Endothelial cell of umbilical vein (primary cell): ENCODE measurements around the gene TRMT44. TPM values are rescaled to one million over a fixed set of nuclear protein-coding genes. Genes with fewer than 3 reads are reported as not detected.

Source experiments
- BruUV-seq: library from RNA; stranded (reverse); fragments of 400-500 nt; replicated peaks from 2 replicates; lab custom pipeline; 2021; lab: Mats Ljungman, UMichigan
- CTCF ChIA-PET: fragments of 300-600, 350-600 bp; sonication (Branson Sonifier 250); formaldehyde crosslinking; loops from one replicate; lab custom pipeline; 2021; ENCODE audit warnings: antibody characterized with exemption, inconsistent platforms; lab: Charles Lee
- POLR2A ChIA-PET: fragments of 300-600, 350-600 bp; sonication (Branson Sonifier 250); formaldehyde crosslinking; loops from one replicate; lab custom pipeline; 2021; ENCODE audit warnings: antibody characterized with exemption, inconsistent platforms; lab: Charles Lee
- DNase-seq: peaks from one replicate; pipeline ENCODE4 v3.0.0-alpha.2; 2011; ENCODE audit warnings: low read depth, low spot score
- FAIRE-seq: peaks from 2 replicates; lab custom pipeline; 2011; peaks lifted over from hg19 to GRCh38; lab: Jason Lieb, UNC
- H2AFZ ChIP-seq: 2 replicates; pipeline ENCODE4 v1.6.0; 2012; ENCODE audit warnings: low read depth, low read length, control low read depth, inconsistent platforms
- H3K27ac ChIP-seq: 2 replicates; pipeline ENCODE4 v1.5.1; 2011; ENCODE audit warnings: low read depth, mild to moderate bottlenecking, control low read depth, low read length, moderate library complexity; ENCODE audit not compliant: insufficient read depth
- H3K27me3 ChIP-seq, 2 experiments: 2 replicates each; pipeline versions ENCODE4 v1.6.0 to v1.6.1; 2011; ENCODE audit warnings: low read length in 2 of 2, mixed read lengths in 1 of 2; ENCODE audit not compliant: control insufficient read depth in 2 of 2, insufficient read depth in 2 of 2
- H3K36me3 ChIP-seq, 2 experiments: 2 replicates in 1 of 2; 3 replicates in 1 of 2; pipeline ENCODE4 v1.5.1; 2011; ENCODE audit warnings: low read length in 2 of 2, mild to moderate bottlenecking in 1 of 2, moderate library complexity in 1 of 2; ENCODE audit not compliant: control insufficient read depth in 2 of 2, insufficient read depth in 2 of 2; ENCODE audit errors: extremely low read depth in 1 of 2
- H3K4me1 ChIP-seq: 3 replicates; pipeline ENCODE4 v1.5.1; 2011; ENCODE audit warnings: mild to moderate bottlenecking, low read length; ENCODE audit not compliant: control insufficient read depth, insufficient read depth; ENCODE audit errors: extremely low read depth
- H3K4me2 ChIP-seq: 2 replicates; pipeline ENCODE4 v1.6.1; 2011; ENCODE audit warnings: low read length, control low read depth, mixed read lengths; ENCODE audit not compliant: insufficient read depth
- H3K4me3 ChIP-seq, 3 experiments: fragments of 200-600 bp in 1 of 3; sonication (generic), shearing (Covaris generic) in 1 of 3; replicated peaks in 1 of 3; 2 replicates each; pipeline ENCODE4 v1.5.1; 2011 to 2016; ENCODE audit warnings: control low read depth in 3 of 3, low read length in 3 of 3, mild to moderate bottlenecking in 2 of 3, inconsistent platforms in 1 of 3, low read depth in 1 of 3, moderate library complexity in 1 of 3; ENCODE audit not compliant: insufficient read depth in 1 of 3
- H3K79me2 ChIP-seq: 2 replicates; pipeline ENCODE4 v1.6.0; 2012; ENCODE audit warnings: low read length, inconsistent platforms; ENCODE audit not compliant: control insufficient read depth, insufficient read depth
- H3K9ac ChIP-seq: replicated peaks from 2 replicates; pipeline ENCODE3; 2011; ENCODE audit warnings: low read length, control low read depth; ENCODE audit not compliant: insufficient read depth; ENCODE audit errors: extremely low read depth
- H3K9me1 ChIP-seq: replicated peaks from 3 replicates; pipeline ENCODE4 v1.6.0; 2011; ENCODE audit warnings: mild to moderate bottlenecking, low read length; ENCODE audit not compliant: control insufficient read depth, insufficient read depth; ENCODE audit errors: extremely low read depth
- H3K9me3 ChIP-seq: replicated peaks from 2 replicates; pipeline ENCODE4 v1.5.1; 2012; ENCODE audit warnings: low read length, inconsistent platforms; ENCODE audit not compliant: control insufficient read depth, insufficient read depth
- H4K20me1 ChIP-seq: replicated peaks from 2 replicates; pipeline ENCODE3; 2011; ENCODE audit warnings: mild to moderate bottlenecking, low read length; ENCODE audit not compliant: control insufficient read depth, insufficient read depth; ENCODE audit errors: extremely low read depth
- EZH2 ChIP-seq: IDR thresholded peaks from 2 replicates; pipeline ENCODE4 v1.6.1; 2012; ENCODE audit warnings: borderline replicate concordance, low read depth, mild to moderate bottlenecking, moderate library complexity, low read length, inconsistent platforms; ENCODE audit not compliant: severe bottlenecking
- GATA2 ChIP-seq: IDR thresholded peaks from 2 replicates; pipeline ENCODE4 v1.7.0; 2011; ENCODE audit warnings: low read depth, mild to moderate bottlenecking, moderate library complexity, mixed read lengths, low read length; ENCODE audit not compliant: insufficient read length, insufficient read depth
- JUN ChIP-seq: IDR thresholded peaks from 2 replicates; pipeline ENCODE4 v1.6.1; 2011; ENCODE audit warnings: borderline replicate concordance, low read depth; ENCODE audit not compliant: insufficient read length, insufficient read depth
- MYC ChIP-seq: IDR thresholded peaks from one replicate; pipeline ENCODE4 v1.6.1; 2011; ENCODE audit warnings: mild to moderate bottlenecking, low read depth, low read length
- dilution Hi-C: fragments of 300-500 bp; cut with MboI; formaldehyde crosslinking; loops from one replicate; pipeline ENCODE4 v1.15.0; 2019; ENCODE audit warnings: low sequenced_read_pairs; ENCODE audit not compliant: extremely low pct_ligation_motif_present
- intact Hi-C: fragments of 100-400 bp; cut with micrococcal nuclease; formaldehyde crosslinking; loops from one replicate; pipeline ENCODE4 v1.10.0; 2022
- polyA plus RNA-seq, 4 experiments: library from polyadenylated mRNA; depleted of rRNA in 3 of 4; stranded (reverse) in 3 of 4; unstranded in 1 of 4; fragments of >200 nt; gene quantifications; 2 replicates each; pipeline versions ENCODE4 v1.2.1 to v1.2.3, GENCODE V29; 2011 to 2012; ENCODE audit warnings: missing spikeins in 1 of 4
- total RNA-seq: library from RNA; stranded (reverse); gene quantifications from 2 replicates; pipeline ENCODE4 v1.2.3, GENCODE V29; 2021

TRMT44 gene
- total and polyA plus RNA-seq, 2 donors (not counting 3 experiments of a cell fraction or from before 2014, with no cell fraction given) = 10.4 to 17.3 TPM

DNA sequence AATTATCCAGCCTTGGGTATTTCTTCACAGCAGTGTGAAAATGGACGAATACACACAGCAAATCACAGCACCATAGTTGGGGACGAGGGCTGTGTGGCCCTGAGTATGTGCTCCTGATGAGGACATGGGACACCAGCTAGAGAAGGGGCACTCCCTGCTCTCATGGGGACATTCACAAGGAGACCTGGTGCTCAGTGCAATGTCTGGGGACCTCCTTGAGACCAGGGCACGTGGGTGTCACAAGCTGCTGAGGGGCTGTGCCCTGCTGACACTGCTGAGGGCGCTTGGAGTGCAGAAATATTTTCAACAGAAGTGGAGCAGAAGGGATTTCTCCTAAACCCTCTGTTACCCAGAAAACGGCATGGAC lies 65.4 kb downstream of the TRMT44 start:
- Histone ChIP-seq H3K36me3 (no peaks in the 10 kb centered on the region), H3K79me2 (no peaks in the 10 kb centered on the region), H3K9ac (no peak overlapping the region), H3K4me3 (no peak overlapping the region), H3K27me3 (no peaks in the 10 kb centered on the region), H3K9me3 (no peaks in the 10 kb centered on the region), H3K27ac (no peak overlapping the region), H2AFZ (no peak overlapping the region), H4K20me1 (no peaks in the 10 kb centered on the region), H3K9me1 (no peaks in the 10 kb centered on the region), H3K4me2 (no peak overlapping the region), H3K4me1 (no peaks in the 10 kb centered on the region)
- FAIRE-seq (no peak), DNase-seq (no peak)
- BruUV-seq = no TSS peak
- CTCF ChIA-PET = no interaction called here
- dilution Hi-C loops = no loop called here
- TF ChIP-seq JUN = no peak
- no peak for TF ChIP-seq MYC
- no peak for TF ChIP-seq GATA2
- intact Hi-C loops = no loop called here
- POLR2A ChIA-PET = no interaction called here

DNA sequence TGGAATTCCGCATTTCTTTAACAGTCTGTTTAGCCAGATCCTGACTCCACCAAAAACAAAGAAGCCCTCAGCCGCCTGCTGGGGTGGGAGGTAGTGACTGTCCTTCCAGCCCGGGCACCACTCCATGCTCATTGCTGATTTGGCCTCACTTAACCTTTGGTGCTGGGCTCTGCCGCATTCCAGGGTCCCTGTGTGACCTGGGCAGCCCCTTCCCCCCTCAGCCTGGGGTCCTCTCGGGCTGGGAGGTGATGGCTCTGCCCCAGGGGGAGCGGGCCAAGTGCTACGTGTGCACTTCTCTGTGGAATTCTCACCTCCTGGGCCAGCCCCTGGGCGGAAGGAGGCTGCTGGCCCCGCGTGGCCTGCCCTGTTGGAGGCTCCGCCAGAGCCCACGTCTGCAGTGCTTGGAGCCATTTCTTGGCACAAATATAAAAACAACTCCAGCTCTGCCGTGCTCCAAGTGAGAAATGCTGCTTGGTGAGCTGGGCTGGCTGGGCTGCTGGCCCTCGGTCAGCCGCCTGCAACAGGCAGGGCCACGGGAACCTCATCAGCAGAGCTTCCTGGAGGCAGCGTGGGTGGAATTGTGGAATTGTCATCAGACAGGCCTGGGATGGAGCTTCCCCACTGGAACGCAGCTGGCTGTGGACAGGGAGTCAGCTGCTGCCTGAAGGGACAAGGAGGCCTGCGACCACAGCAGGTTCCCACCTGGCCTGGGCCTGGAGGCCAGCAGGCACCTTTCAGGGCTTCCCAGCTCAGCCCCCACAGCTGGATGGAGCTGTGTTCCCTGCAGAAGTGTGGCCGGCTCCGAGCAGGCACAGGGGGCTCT lies 66.0 kb downstream of the TRMT44 start:
- Histone ChIP-seq H3K9me3 (no peaks in the 10 kb centered on the region), H3K79me2 (no peaks in the 10 kb centered on the region), H3K36me3 (no peaks in the 10 kb centered on the region), H3K27ac (no peak overlapping the region), H3K9ac (no peak overlapping the region), H3K9me1 (no peaks in the 10 kb centered on the region), H3K4me2 (no peak overlapping the region), H4K20me1 (no peaks in the 10 kb centered on the region), H2AFZ (no peak overlapping the region), H3K4me3 (no peak overlapping the region), H3K4me1 (no peaks in the 10 kb centered on the region), H3K27me3 (no peaks in the 10 kb centered on the region)
- TF ChIP-seq JUN (no peak), EZH2 (no peak)
- intact Hi-C loops = no loop called here
- DNase-seq = no peak
- dilution Hi-C loops = no loop called here
- ChIA-PET POLR2A (no interaction called here), CTCF (no interaction called here)
- no TSS peak for BruUV-seq
- FAIRE-seq = no peak
